Natural killer cell (primary cell): ENCODE results near the gene GZMA. TPM values are rescaled to one million over a fixed set of nuclear protein-coding genes. Genes with fewer than 3 reads are reported as not detected.

Experiments used
- ATAC-seq, 3 donors: fragments of 150-1000 bp in 2 of 3; fragments of 200-7000 bp in 1 of 3; cut with Tn5 transposase; 1 replicate in 1 of 3; 2 replicates in 2 of 3; pipeline ENCODE4 v1.10.0; 2021; ENCODE audit warnings: mild to moderate bottlenecking in 2 of 3, moderate library complexity in 2 of 3
- DNase-seq, 2 donors: peaks; one replicate each; pipeline versions ENCODE4 v3.0.0 to v3.0.0-alpha.2; 2013 to 2021; ENCODE audit warnings: mixed read lengths in 1 of 2
- H3K27ac ChIP-seq: one replicate; pipeline ENCODE4 v1.5.1; 2013; ENCODE audit warnings: mild to moderate bottlenecking, low read length
- H3K27me3 ChIP-seq: one replicate; pipeline ENCODE4 v1.6.1; 2013; ENCODE audit warnings: low read length; ENCODE audit not compliant: control insufficient read depth, insufficient read depth
- H3K36me3 ChIP-seq: one replicate; pipeline ENCODE4 v1.6.1; 2013; ENCODE audit warnings: low read length; ENCODE audit not compliant: control insufficient read depth, insufficient read depth
- H3K4me1 ChIP-seq: one replicate; pipeline ENCODE4 v1.6.1; 2013; ENCODE audit warnings: low read length; ENCODE audit not compliant: control insufficient read depth, insufficient read depth
- H3K4me3 ChIP-seq: one replicate; pipeline ENCODE4 v1.5.1; 2013; ENCODE audit warnings: low read length
- H3K9me3 ChIP-seq: one replicate; pipeline ENCODE4 v1.6.1; 2013; ENCODE audit warnings: low read length; ENCODE audit not compliant: control insufficient read depth, insufficient read depth
- H3K27ac Mint-ChIP-seq, 2 donors: one replicate each; pipeline ENCODE4 v1.8.0; 2022; ENCODE audit warnings: mild to moderate bottlenecking in 2 of 2, mixed read lengths in 2 of 2, moderate library complexity in 1 of 2
- H3K27me3 Mint-ChIP-seq, 2 donors: one replicate each; pipeline ENCODE4 v1.8.0; 2022; ENCODE audit warnings: low read depth in 2 of 2, mixed read lengths in 2 of 2
- H3K36me3 Mint-ChIP-seq: one replicate; pipeline ENCODE4 v1.8.0; 2022; ENCODE audit warnings: mixed read lengths
- H3K4me1 Mint-ChIP-seq, 2 donors: one replicate each; pipeline ENCODE4 v1.8.0; 2022; ENCODE audit warnings: mixed read lengths in 2 of 2
- H3K4me3 Mint-ChIP-seq: one replicate; pipeline ENCODE4 v1.8.0; 2022; ENCODE audit warnings: mild to moderate bottlenecking, moderate library complexity, mixed read lengths
- H3K9me3 Mint-ChIP-seq, 2 donors: one replicate each; pipeline ENCODE4 v1.8.0; 2022; ENCODE audit warnings: mixed read lengths in 2 of 2
- CTCF ChIP-seq: fragments of 200-600 bp; IDR thresholded peaks from one replicate; pipeline ENCODE4 v1.8.0; 2022; ENCODE audit warnings: antibody characterized with exemption
- WGBS: methylation state at CpG from one replicate; pipeline ENCODE4 v1.1.7; 2013; ENCODE audit warnings: missing lambda C conversion rate; ENCODE audit not compliant: insufficient coverage; 5-methylcytosine and 5-hydroxymethylcytosine counted together
- intact Hi-C: fragments of 100-400 bp; cut with micrococcal nuclease; formaldehyde crosslinking; loops from one replicate; pipeline ENCODE4 v1.14.2; 2022
- total RNA-seq, 4 donors: library from RNA; stranded (reverse); fragments of 120-200 nt in 1 of 4; gene quantifications; one replicate each; pipeline versions ENCODE4 v1.2.3 to v1.2.4, GENCODE V29; 2013 to 2022

Gene GZMA
- total RNA-seq, 3 donors from 2014 or later (not counting 1 experiment from before 2014, with no cell fraction given): 530 to 621 (median 590) TPM

GRCh38 chr5:55146543-55147151 is 44.2 kb downstream of the GZMA start:
- no peaks in the 10 kb centered on the region for H3K36me3 Mint-ChIP-seq
- H3K27ac Mint-ChIP-seq: no peak overlapping the region
- intact Hi-C loops: loop anchor here (1.0 to 5.0 kb wide), 3 partner anchors 44 to 240 kb away; partner anchors contain the start of gene GZMA
- no peak overlapping the region for H3K27ac ChIP-seq
- H3K4me3 Mint-ChIP-seq: peak overlapping the region; percentile 35
- no peaks in the 10 kb centered on the region for H3K27me3 ChIP-seq
- peaks cover 14 to 15% of the 10 kb centered on the region in 2 donors for H3K4me1 Mint-ChIP-seq
- WGBS: 2% methylated on average over 10 of the region's 11 CpGs
- no peaks in the 10 kb centered on the region for H3K36me3 ChIP-seq
- peaks cover 0 to 4% of the 10 kb centered on the region in 2 donors for H3K27me3 Mint-ChIP-seq
- TF ChIP-seq CTCF: peak; percentile 97
- ATAC-seq (peak; percentile 86 to 99 (median 98)), DNase-seq (peak; percentile 67 to 92)
- H3K4me1 ChIP-seq: peaks cover 7% of the 10 kb centered on the region
- H3K4me3 ChIP-seq: no peak overlapping the region
- H3K9me3 ChIP-seq: no peaks in the 10 kb centered on the region
- no peaks in the 10 kb centered on the region for H3K9me3 Mint-ChIP-seq

- ATAC-seq (no peak), DNase-seq (no peak)
- H3K4me1 ChIP-seq: peaks cover 7% of the 10 kb centered on the region
- no peaks in the 10 kb centered on the region for H3K36me3 Mint-ChIP-seq
- no peaks in the 10 kb centered on the region for H3K9me3 Mint-ChIP-seq
- H3K36me3 ChIP-seq: no peaks in the 10 kb centered on the region
- WGBS: 91% methylated on average over 2 of the region's 2 CpGs
- TF ChIP-seq CTCF: no peak
- peaks cover 17% of the 10 kb centered on the region in 2 donors for H3K27me3 Mint-ChIP-seq
- no peak overlapping the region for H3K4me3 ChIP-seq
- no peak overlapping the region for H3K4me3 Mint-ChIP-seq
- H3K9me3 ChIP-seq: no peaks in the 10 kb centered on the region
- no peak overlapping the region for H3K27ac Mint-ChIP-seq
- H3K27me3 ChIP-seq: no peaks in the 10 kb centered on the region
- H3K4me1 Mint-ChIP-seq: peaks cover 6% of the 10 kb centered on the region in 2 donors
- intact Hi-C loops: loop anchor here (5.0 kb wide), 1 partner anchor 47 kb away; the partner anchor contains the start of gene GZMA
- no peak overlapping the region for H3K27ac ChIP-seq
Observed at GRCh38 chr5:55149308-55149795, 46.9 kb downstream of the GZMA start.

- H3K36me3 Mint-ChIP-seq: no peaks in the 10 kb centered on the region
- no peaks in the 10 kb centered on the region for H3K9me3 ChIP-seq
- TF ChIP-seq CTCF: no peak
- no peaks in the 10 kb centered on the region for H3K4me1 Mint-ChIP-seq
- intact Hi-C loops: no loop called here
- DNase-seq (no peak), ATAC-seq (no peak)
- no peaks in the 10 kb centered on the region for H3K27me3 ChIP-seq
- H3K36me3 ChIP-seq: no peaks in the 10 kb centered on the region
- H3K9me3 Mint-ChIP-seq: no peaks in the 10 kb centered on the region
- H3K4me1 ChIP-seq: no peaks in the 10 kb centered on the region
- no peak overlapping the region for H3K27ac Mint-ChIP-seq
- H3K27ac ChIP-seq: no peak overlapping the region
- no peak overlapping the region for H3K4me3 ChIP-seq
- WGBS: 91% methylated on average over 2 of the region's 5 CpGs
- no peak overlapping the region for H3K4me3 Mint-ChIP-seq
- peaks cover 23 to 25% of the 10 kb centered on the region in 2 donors for H3K27me3 Mint-ChIP-seq
Observed at GRCh38 chr5:55151923-55152842, 49.7 kb downstream of the GZMA start.
